ENCODE measurements around the gene MBD5.

The MBD5 gene

GRCh38 chr2:148493822-148494563 is 473.1 kb downstream of the MBD5 start:
- H3K4me3 ChIP-seq (ENCODE audit: low read length) = no peak overlapping the region
- DNase-seq (ENCODE audit: low read depth, low spot score) = no peak

GRCh38 chr2:148495586-148495985 is 474.7 kb downstream of the MBD5 start:
- DNase-seq (ENCODE audit: low read depth, low spot score) = no peak
- no peak overlapping the region for H3K4me3 ChIP-seq (ENCODE audit: low read length)

GRCh38 chr2:148501545-148501944 is 480.7 kb downstream of the MBD5 start:
- H3K4me3 ChIP-seq (ENCODE audit: low read length) = no peak overlapping the region
- DNase-seq (ENCODE audit: low read depth, low spot score) = no peak

GRCh38 chr2:148503516-148503915 is 482.6 kb downstream of the MBD5 start:
- no peak for DNase-seq (ENCODE audit: low read depth, low spot score)
- H3K4me3 ChIP-seq (ENCODE audit: low read length) = no peak overlapping the region

GRCh38 chr2:148507970-148508369 is 487.1 kb downstream of the MBD5 start:
- no peak for DNase-seq (ENCODE audit: low read depth, low spot score)
- H3K4me3 ChIP-seq (ENCODE audit: low read length) = no peak overlapping the region

- DNase-seq (ENCODE audit: low read depth, low spot score) = no peak
Measured at GRCh38 chr2:148508878-148509287, 488.0 kb downstream of the MBD5 start.

GRCh38 chr2:148509288-148509902 is 488.5 kb downstream of the MBD5 start:
- peak overlapping the region; percentile 21 for H3K4me3 ChIP-seq (ENCODE audit: low read length)

More at GRCh38 chr2:148508878-148509287, 488.0 kb downstream of the MBD5 start:
- H3K4me3 ChIP-seq (ENCODE audit: low read length) = no peak overlapping the region

GRCh38 chr2:148511883-148512282 is 491.0 kb downstream of the MBD5 start:
- DNase-seq (ENCODE audit: low read depth, low spot score) = no peak
- H3K4me3 ChIP-seq (ENCODE audit: low read length) = no peak overlapping the region

More at GRCh38 chr2:148509288-148509902, 488.5 kb downstream of the MBD5 start:
- DNase-seq (ENCODE audit: low read depth, low spot score) = peak; percentile 75

- no peak overlapping the region for H3K4me3 ChIP-seq (ENCODE audit: low read length)
- DNase-seq (ENCODE audit: low read depth, low spot score) = no peak
Measured at GRCh38 chr2:148512501-148512900, 491.6 kb downstream of the MBD5 start.

- H3K4me3 ChIP-seq (ENCODE audit: low read length) = no peak overlapping the region
- DNase-seq (ENCODE audit: low read depth, low spot score) = no peak
Measured at GRCh38 chr2:148513427-148513826, 492.5 kb downstream of the MBD5 start.

GRCh38 chr2:148515120-148515519 is 494.2 kb downstream of the MBD5 start:
- no peak overlapping the region for H3K4me3 ChIP-seq (ENCODE audit: low read length)
- no peak for DNase-seq (ENCODE audit: low read depth, low spot score)

GRCh38 chr2:148515976-148516375 is 495.1 kb downstream of the MBD5 start:
- H3K4me3 ChIP-seq (ENCODE audit: low read length) = no peak overlapping the region
- DNase-seq (ENCODE audit: low read depth, low spot score) = no peak

- no peak for DNase-seq (ENCODE audit: low read depth, low spot score)
- no peak overlapping the region for H3K4me3 ChIP-seq (ENCODE audit: low read length)
Measured at GRCh38 chr2:148517296-148517695, 496.4 kb downstream of the MBD5 start.

GRCh38 chr2:148517822-148518221 is 496.9 kb downstream of the MBD5 start:
- no peak for DNase-seq (ENCODE audit: low read depth, low spot score)
- H3K4me3 ChIP-seq (ENCODE audit: low read length) = no peak overlapping the region

GRCh38 chr2:148519013-148519412 is 498.1 kb downstream of the MBD5 start:
- DNase-seq (ENCODE audit: low read depth, low spot score) = no peak

GRCh38 chr2:148521181-148521580 is 500.3 kb downstream of the MBD5 start:
- DNase-seq (ENCODE audit: low read depth, low spot score) = no peak
- H3K4me3 ChIP-seq (ENCODE audit: low read length) = no peak overlapping the region

More at GRCh38 chr2:148519013-148519412, 498.1 kb downstream of the MBD5 start:
- no peak overlapping the region for H3K4me3 ChIP-seq (ENCODE audit: low read length)

GRCh38 chr2:148523315-148523714 is 502.4 kb downstream of the MBD5 start:
- no peak overlapping the region for H3K4me3 ChIP-seq (ENCODE audit: low read length)
- no peak for DNase-seq (ENCODE audit: low read depth, low spot score)

- peak; percentile 93 for DNase-seq (ENCODE audit: low read depth, low spot score)
- H3K4me3 ChIP-seq (ENCODE audit: low read length) = no peak overlapping the region
Measured at GRCh38 chr2:148524519-148524919, 503.6 kb downstream of the MBD5 start.

GRCh38 chr2:148525130-148525529 is 504.2 kb downstream of the MBD5 start:
- H3K4me3 ChIP-seq (ENCODE audit: low read length) = no peak overlapping the region

GRCh38 chr2:148526509-148527346 is 505.8 kb downstream of the MBD5 start:
- no peak for DNase-seq (ENCODE audit: low read depth, low spot score)
- H3K4me3 ChIP-seq (ENCODE audit: low read length) = no peak overlapping the region

More at GRCh38 chr2:148525130-148525529, 504.2 kb downstream of the MBD5 start:
- DNase-seq (ENCODE audit: low read depth, low spot score) = no peak

All from Jurkat, Clone E6-1 (cell line).